G401 (cell line): ENCODE data around the gene FBXW7. TPM values are rescaled to one million over a fixed set of nuclear protein-coding genes. Genes with fewer than 3 reads are reported as not detected.
A peak's percentile ranks its signal among the peaks of the same experiment; 100 is the strongest.

Experiments used
- DNase-seq: peaks from one replicate; pipeline ENCODE4 v3.0.0-alpha.2; 2015; ENCODE audit warnings: low spot score
- in situ Hi-C: cut with HindIII; loops from 2 replicates; pipeline ENCODE4 v1.10.0; 2016; ENCODE audit warnings: low sequenced_read_pairs, mixed read lengths
- total RNA-seq: library from RNA; depleted of rRNA; stranded (reverse); fragments of >200 nt; shearing (Covaris generic); gene quantifications from 2 replicates; pipeline ENCODE4 v1.2.3, GENCODE V29; 2014

Gene FBXW7
- total RNA-seq, 1 experiment from 2014 or later: 59.5 TPM

GRCh38 chr4:152454398-152455011 is 81.4 kb downstream of the FBXW7 start:
- in situ Hi-C loops: no loop called here
- DNase-seq: peak; percentile 17

- in situ Hi-C loops: no loop called here
Observed at GRCh38 chr4:152451496-152451895, 84.4 kb downstream of the FBXW7 start.

GRCh38 chr4:152448854-152449253 is 87.0 kb downstream of the FBXW7 start:
- no peak for DNase-seq
- in situ Hi-C loops: no loop called here

More at GRCh38 chr4:152451496-152451895, 84.4 kb downstream of the FBXW7 start:
- DNase-seq: no peak

- in situ Hi-C loops: no loop called here
Observed at GRCh38 chr4:152448038-152448707, 87.7 kb downstream of the FBXW7 start.

GRCh38 chr4:152443859-152444258 is 92.0 kb downstream of the FBXW7 start:
- in situ Hi-C loops: no loop called here
- no peak for DNase-seq

More at GRCh38 chr4:152448038-152448707, 87.7 kb downstream of the FBXW7 start:
- DNase-seq: no peak

GRCh38 chr4:152437561-152437960 is 98.3 kb downstream of the FBXW7 start:
- DNase-seq: no peak
- in situ Hi-C loops: no loop called here

- no peak for DNase-seq
- in situ Hi-C loops: no loop called here
Observed at GRCh38 chr4:152436384-152436783, 99.5 kb downstream of the FBXW7 start.

GRCh38 chr4:152434011-152434410 is 101.9 kb downstream of the FBXW7 start:
- in situ Hi-C loops: no loop called here
- DNase-seq: no peak

GRCh38 chr4:152431784-152432183 is 104.1 kb downstream of the FBXW7 start:
- in situ Hi-C loops: no loop called here

GRCh38 chr4:152431291-152431690 is 104.6 kb downstream of the FBXW7 start:
- no peak for DNase-seq
- in situ Hi-C loops: no loop called here

More at GRCh38 chr4:152431784-152432183, 104.1 kb downstream of the FBXW7 start:
- DNase-seq: no peak

GRCh38 chr4:152430507-152430906 is 105.4 kb downstream of the FBXW7 start:
- in situ Hi-C loops: no loop called here
- no peak for DNase-seq

- in situ Hi-C loops: no loop called here
- no peak for DNase-seq
Observed at GRCh38 chr4:152427981-152428380, 107.9 kb downstream of the FBXW7 start.

GRCh38 chr4:152424977-152425376 is 110.9 kb downstream of the FBXW7 start:
- in situ Hi-C loops: no loop called here
- DNase-seq: no peak

GRCh38 chr4:152424396-152424795 is 111.5 kb downstream of the FBXW7 start:
- in situ Hi-C loops: no loop called here
- DNase-seq: no peak

GRCh38 chr4:152422817-152423320 is 113.0 kb downstream of the FBXW7 start:
- DNase-seq: no peak
- in situ Hi-C loops: no loop called here

GRCh38 chr4:152421576-152421975 is 114.3 kb downstream of the FBXW7 start:
- no peak for DNase-seq
- in situ Hi-C loops: no loop called here

- DNase-seq: no peak
- in situ Hi-C loops: no loop called here
Observed at GRCh38 chr4:152419809-152420208, 116.1 kb downstream of the FBXW7 start.

GRCh38 chr4:152417673-152418072 is 118.2 kb downstream of the FBXW7 start:
- DNase-seq: no peak
- in situ Hi-C loops: no loop called here

GRCh38 chr4:152415980-152416379 is 119.9 kb downstream of the FBXW7 start:
- in situ Hi-C loops: no loop called here
- no peak for DNase-seq

- DNase-seq: peak; percentile 42
- in situ Hi-C loops: no loop called here
Observed at GRCh38 chr4:152408514-152409327, 127.2 kb downstream of the FBXW7 start.
